ENCODE measurements around the gene CACUL1. TPM values are rescaled to one million over a fixed set of nuclear protein-coding genes. Genes with fewer than 3 reads are reported as not detected.
A peak's percentile ranks its signal among the peaks of the same experiment; 100 is the strongest.
"Not testable (repeated sequence)": the region's sequence is repeated elsewhere in the genome, so short reads cannot be mapped to it uniquely, and the experiment has no call there.

The CACUL1 gene
- total RNA-seq: 10 to 100 TPM; 36.4 to 46.3 (median 41.9) TPM

- TF ChIP-seq, protein P1, sequence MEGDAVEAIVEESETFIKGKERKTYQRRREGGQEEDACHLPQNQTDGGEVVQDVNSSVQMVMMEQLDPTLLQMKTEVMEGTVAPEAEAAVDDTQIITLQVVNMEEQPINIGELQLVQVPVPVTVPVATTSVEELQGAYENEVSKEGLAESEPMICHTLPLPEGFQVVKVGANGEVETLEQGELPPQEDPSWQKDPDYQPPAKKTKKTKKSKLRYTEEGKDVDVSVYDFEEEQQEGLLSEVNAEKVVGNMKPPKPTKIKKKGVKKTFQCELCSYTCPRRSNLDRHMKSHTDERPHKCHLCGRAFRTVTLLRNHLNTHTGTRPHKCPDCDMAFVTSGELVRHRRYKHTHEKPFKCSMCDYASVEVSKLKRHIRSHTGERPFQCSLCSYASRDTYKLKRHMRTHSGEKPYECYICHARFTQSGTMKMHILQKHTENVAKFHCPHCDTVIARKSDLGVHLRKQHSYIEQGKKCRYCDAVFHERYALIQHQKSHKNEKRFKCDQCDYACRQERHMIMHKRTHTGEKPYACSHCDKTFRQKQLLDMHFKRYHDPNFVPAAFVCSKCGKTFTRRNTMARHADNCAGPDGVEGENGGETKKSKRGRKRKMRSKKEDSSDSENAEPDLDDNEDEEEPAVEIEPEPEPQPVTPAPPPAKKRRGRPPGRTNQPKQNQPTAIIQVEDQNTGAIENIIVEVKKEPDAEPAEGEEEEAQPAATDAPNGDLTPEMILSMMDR (IDR thresholded peaks at IDR 0.05): no peak
- peak; percentile 99 for DNase-seq (ENCODE audit: low spot score)
- ATAC-seq (ENCODE audit: low FRiP score): peak; percentile 99
These were observed at the start of gene CACUL1 for GRCh38 chr10:118754556-118755423. CACUL1 (minus strand) TSS chr10:118754970; CDS start chr10:118754762, 208 bp downstream.

GRCh38 chr10:118804262-118804773, 49.5 kb upstream of the CACUL1 start:
- no peak for DNase-seq (ENCODE audit: low spot score)
- ATAC-seq (ENCODE audit: low FRiP score): no peak
- TF ChIP-seq, protein P1 (IDR thresholded peaks at IDR 0.05): no peak

GRCh38 chr10:118802126-118802793, 47.5 kb upstream of the CACUL1 start:
- TF ChIP-seq, protein P1 (IDR thresholded peaks at IDR 0.05): no peak
- ATAC-seq (ENCODE audit: low FRiP score) (no peak), DNase-seq (ENCODE audit: low spot score) (no peak)

DNA sequence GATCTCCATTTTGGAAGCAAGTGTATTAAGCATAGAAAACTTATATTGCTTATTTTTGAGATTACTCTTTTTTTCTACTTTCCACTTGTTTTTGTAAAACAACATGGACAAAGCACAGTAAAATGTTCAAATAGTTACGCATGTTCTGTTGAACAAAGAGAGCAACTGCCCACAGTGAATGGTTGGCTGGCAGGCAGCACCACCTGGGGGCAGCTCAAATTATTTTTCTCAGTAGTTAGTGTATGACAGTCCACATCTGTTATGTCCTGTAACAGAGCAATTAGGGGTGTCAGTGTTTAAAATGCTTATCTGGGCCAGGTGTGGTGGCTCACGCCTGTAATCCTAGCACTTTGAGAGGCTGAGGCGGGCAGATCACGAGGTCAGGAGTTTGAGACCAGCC, 46.1 kb upstream of the CACUL1 start:
- TF ChIP-seq, protein P1 (IDR thresholded peaks at IDR 0.05): no peak
- ATAC-seq (ENCODE audit: low FRiP score): no peak

DNA sequence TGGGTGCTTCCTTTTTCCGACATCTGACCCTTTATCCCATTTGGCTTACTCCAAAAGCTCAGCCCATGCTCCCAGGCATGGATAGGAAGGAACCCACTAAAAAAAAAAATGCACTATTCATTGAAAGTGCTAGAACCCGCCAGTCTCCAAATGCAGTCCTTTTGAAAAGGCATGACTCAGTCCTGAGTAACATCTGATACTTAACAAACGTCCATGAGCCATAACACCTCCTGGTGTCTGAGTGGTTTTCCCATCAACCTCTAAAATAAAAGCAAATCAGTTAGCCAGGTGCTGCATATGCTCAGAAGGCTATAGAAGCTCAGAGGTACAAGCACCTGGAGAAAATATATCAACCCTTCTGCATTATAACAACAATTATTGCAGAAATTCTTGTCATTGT, 45.0 kb upstream of the CACUL1 start:
- DNase-seq (ENCODE audit: low spot score) (no peak), ATAC-seq (ENCODE audit: low FRiP score) (no peak)
- TF ChIP-seq, protein P1 (IDR thresholded peaks at IDR 0.05): no peak

More for the DNA sequence above, 46.1 kb upstream of the CACUL1 start:
- DNase-seq (ENCODE audit: low spot score): no peak

DNA sequence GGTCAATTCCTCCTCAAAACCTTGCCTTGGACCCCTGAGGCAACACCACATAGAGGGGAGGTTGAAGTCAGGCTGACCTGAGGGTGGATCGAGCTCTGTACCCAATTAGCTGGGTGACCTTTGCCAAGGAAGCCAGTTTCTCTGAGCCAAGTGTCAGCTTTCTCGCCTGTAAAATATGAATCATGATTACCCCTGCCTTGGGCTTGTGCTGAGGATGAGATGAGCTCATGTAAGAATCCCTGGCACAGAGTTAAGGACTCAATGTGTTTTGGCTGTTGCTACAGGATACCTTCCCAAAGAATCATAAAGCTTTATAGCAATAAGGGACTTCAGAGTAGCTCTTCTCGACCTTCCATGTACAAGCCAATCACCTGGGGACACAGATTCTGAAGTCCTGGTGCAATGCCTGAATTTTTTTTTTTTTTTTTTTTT, 43.5 kb upstream of the CACUL1 start:
- ATAC-seq (ENCODE audit: low FRiP score) (peak; percentile 89), DNase-seq (ENCODE audit: low spot score) (no peak)
- TF ChIP-seq, protein P1 (IDR thresholded peaks at IDR 0.05): no peak

GRCh38 chr10:118794971-118795370, 40.2 kb upstream of the CACUL1 start:
- ATAC-seq (ENCODE audit: low FRiP score); DNase-seq (ENCODE audit: low spot score): not testable (repeated sequence)
